SK-N-MC (cell line): ENCODE data around the gene TAAR6.
A peak's percentile ranks its signal among the peaks of the same experiment; 100 is the strongest.
"Not testable (repeated sequence)": the region's sequence is repeated elsewhere in the genome, so short reads cannot be mapped to it uniquely, and the experiment has no call there.

Experiments used
- DNase-seq: peaks from one replicate; pipeline ENCODE4 v3.0.0-alpha.2; 2011; ENCODE audit warnings: low read depth, low spot score
- H3K27ac ChIP-seq: fragments of 200-600 bp; sonication (generic); 2 replicates; pipeline ENCODE4 v1.5.1; 2016; ENCODE audit warnings: mixed run types
- H3K36me3 ChIP-seq: fragments of 200-600 bp; sonication (generic); 2 replicates; pipeline ENCODE4 v1.6.1; 2017; ENCODE audit warnings: antibody characterized with exemption, low read length, mixed read lengths; ENCODE audit not compliant: insufficient read depth
- H3K4me3 ChIP-seq: fragments of 200-600 bp; sonication (generic); 2 replicates; pipeline ENCODE4 v1.5.1; 2016
- H3K9ac ChIP-seq: fragments of 200-600 bp; sonication (generic); 2 replicates; pipeline ENCODE4 v1.8.0; 2017; ENCODE audit warnings: mixed run types, mixed read lengths; ENCODE audit not compliant: insufficient read length
- H3K9me3 ChIP-seq: fragments of 200-600 bp; sonication (generic); 2 replicates; pipeline ENCODE4 v1.6.1; 2017; ENCODE audit warnings: low read depth, mild to moderate bottlenecking, antibody characterized with exemption, low read length, moderate library complexity, mixed read lengths
- EZH2 ChIP-seq: fragments of 200-600 bp; sonication (generic); IDR thresholded peaks from one replicate; pipeline ENCODE4 v1.6.1; 2017; ENCODE audit warnings: antibody characterized with exemption
- FOXP2 ChIP-seq: optimal IDR thresholded peaks from 2 replicates; pipeline ENCODE3; 2011; ENCODE audit warnings: mild to moderate bottlenecking, moderate library complexity; ENCODE audit not compliant: insufficient read depth; ENCODE audit errors: extremely low read length, control extremely low read depth
- POLR2AphosphoS5 ChIP-seq: IDR thresholded peaks from 2 replicates; pipeline ENCODE4 v1.6.1; 2012; ENCODE audit warnings: mild to moderate bottlenecking, low read depth, low read length, borderline replicate concordance

TAAR6 gene

DNA sequence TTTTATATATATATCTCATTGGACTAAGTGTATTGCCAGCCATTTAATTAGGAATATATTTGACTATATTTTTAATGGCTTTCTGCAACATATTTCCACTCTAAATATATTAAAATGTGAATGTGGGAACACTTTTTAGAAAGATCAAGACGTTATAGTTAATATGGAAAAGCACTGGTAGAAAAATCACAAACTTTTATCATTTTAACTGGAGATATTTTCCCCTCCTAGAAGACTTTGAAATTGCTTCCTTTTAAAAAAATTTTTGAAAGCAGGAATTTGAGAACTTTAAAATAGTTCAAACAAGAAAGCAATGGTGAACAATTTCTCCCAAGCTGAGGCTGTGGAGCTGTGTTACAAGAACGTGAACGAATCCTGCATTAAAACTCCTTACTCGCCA is 32.1 kb upstream of the TAAR6 start, which contains the start of gene TAAR9:
TSS of gene TAAR9 (plus strand) at position 301 of the 400 bp plus-strand sequence. CDS start at position 314, 13 bp downstream.
- Histone ChIP-seq H3K27ac (no peak within 1 kb of the TSS), H3K9ac (no peak within 1 kb of the TSS), H3K9me3 (no peaks in the 10 kb centered on the region), H3K36me3 (no peaks in the 10 kb centered on the region), H3K4me3 (no peak within 1 kb of the TSS)
- DNase-seq = no peak
- TF ChIP-seq FOXP2 (no peak), POLR2AphosphoS5 (no peak), EZH2 (no peak)

DNA sequence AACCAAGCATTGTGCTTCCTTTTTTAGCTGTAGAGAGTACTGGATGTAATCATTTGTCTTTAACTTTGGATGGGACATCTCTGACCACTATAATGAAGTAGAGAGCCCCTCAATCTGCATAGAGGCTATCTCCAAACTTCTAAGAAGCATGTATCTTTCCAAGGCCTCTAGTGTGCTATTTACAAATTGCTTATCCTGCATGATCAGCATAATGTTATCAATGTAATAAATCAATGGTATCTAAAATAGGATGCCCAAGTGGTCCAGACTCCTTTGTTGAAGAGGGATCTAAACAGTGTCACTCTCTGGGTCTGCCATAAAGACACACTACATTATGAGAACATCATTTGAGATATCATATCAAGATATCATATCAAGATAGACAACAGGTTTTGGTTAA is 25.3 kb upstream of the TAAR6 start:
- DNase-seq = no peak
- no peaks in the 10 kb centered on the region for H3K9me3 ChIP-seq
- no peak overlapping the region for H3K9ac ChIP-seq
- no peak overlapping the region for H3K4me3 ChIP-seq
- TF ChIP-seq FOXP2 = no peak
- no peak for TF ChIP-seq EZH2
- no peak for TF ChIP-seq POLR2AphosphoS5
- H3K36me3 ChIP-seq = no peaks in the 10 kb centered on the region
- no peak overlapping the region for H3K27ac ChIP-seq

DNA sequence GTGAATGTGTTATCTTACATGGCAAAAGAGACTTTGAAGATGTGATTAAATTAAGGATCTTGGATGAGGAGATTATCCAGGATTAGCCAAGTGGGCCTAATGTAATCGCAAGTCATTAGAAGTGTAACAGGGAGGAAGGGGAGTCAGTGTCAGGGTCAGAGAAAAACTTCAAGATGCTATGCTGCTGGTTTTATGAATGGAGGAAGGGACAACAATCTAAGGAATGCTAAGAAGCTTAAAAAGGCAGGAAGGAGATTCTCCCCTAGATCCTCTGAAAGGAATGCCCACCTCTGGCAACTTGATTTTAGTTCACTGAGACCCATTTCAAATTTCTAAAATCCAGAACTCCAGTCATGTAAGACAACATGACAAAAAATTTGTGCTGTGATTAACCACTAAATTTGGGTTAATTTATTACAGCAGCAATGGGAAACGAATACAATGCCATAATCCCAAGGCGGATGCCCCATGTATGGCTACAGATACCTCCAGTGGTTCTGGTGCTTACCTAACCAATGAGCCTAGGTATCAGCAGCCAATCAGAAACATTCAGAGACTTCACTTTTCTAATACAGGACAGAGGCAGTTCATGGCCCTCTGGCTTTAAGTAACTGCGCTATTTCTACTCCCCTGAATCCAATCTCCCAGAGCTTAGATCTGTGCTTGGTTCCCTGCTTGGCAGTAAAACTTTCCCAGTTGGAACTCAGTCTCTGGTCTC is 21.2 kb upstream of the TAAR6 start:
- no peak overlapping the region for H3K4me3 ChIP-seq
- H3K36me3 ChIP-seq = no peaks in the 10 kb centered on the region
- DNase-seq = no peak
- no peak overlapping the region for H3K27ac ChIP-seq
- TF ChIP-seq POLR2AphosphoS5 (no peak), EZH2 (no peak), FOXP2 (no peak)
- no peaks in the 10 kb centered on the region for H3K9me3 ChIP-seq
- no peak overlapping the region for H3K9ac ChIP-seq

DNA sequence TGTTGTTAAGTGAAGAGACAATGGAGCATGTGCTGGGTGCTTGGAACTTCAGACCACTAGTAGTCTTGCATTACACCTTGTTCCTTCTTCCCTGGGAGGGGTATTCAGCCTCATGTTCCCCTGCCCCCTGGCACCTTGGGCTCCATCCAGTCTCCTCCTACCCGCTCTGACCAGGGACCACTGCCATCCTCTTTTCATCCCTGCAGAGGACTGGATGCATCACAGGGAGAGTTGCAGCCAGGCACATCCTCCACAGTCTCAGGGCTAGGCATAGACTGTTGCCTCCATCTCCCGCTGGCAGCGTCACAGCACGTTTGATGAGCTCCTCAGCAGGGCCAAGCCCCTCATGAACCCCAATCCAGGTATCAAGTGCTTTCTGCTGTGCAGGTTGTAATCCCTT is 18.9 kb upstream of the TAAR6 start:
- Histone ChIP-seq H3K27ac (no peak overlapping the region), H3K9ac (no peak overlapping the region), H3K4me3 (no peak overlapping the region), H3K36me3 (no peaks in the 10 kb centered on the region), H3K9me3 (no peaks in the 10 kb centered on the region; the same call in 1 of the 2 replicates)
- TF ChIP-seq EZH2 (no peak), POLR2AphosphoS5 (no peak), FOXP2 (no peak)
- DNase-seq = no peak

DNA sequence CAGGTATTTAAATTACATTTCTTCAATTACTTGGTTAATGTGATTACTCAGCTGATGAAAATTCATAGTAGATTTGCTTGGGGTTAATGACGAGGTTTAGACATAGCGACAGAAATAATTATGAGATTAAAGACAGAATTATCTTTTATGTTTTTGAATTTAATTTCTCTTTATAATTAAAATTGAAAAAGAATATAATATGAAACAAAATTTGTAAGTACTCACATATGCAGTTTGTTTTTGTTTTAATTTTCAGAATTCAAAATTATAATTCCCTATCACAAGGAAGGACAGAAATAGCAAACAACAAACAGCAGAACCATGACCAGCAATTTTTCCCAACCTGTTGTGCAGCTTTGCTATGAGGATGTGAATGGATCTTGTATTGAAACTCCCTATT is 17.8 kb upstream of the TAAR6 start, which contains the start of gene TAAR8:
TSS of gene TAAR8 (plus strand) at position 301 of the 400 bp plus-strand sequence. CDS start at position 322, 21 bp downstream.
- Histone ChIP-seq H3K36me3 (no peaks in the 10 kb centered on the region), H3K9me3 (no peaks in the 10 kb centered on the region; the same call in 1 of the 2 replicates), H3K27ac (no peak within 1 kb of the TSS), H3K9ac (no peak within 1 kb of the TSS), H3K4me3 (no peak within 1 kb of the TSS)
- no peak for DNase-seq
- TF ChIP-seq EZH2 (no peak), POLR2AphosphoS5 (no peak), FOXP2 (no peak)

DNA sequence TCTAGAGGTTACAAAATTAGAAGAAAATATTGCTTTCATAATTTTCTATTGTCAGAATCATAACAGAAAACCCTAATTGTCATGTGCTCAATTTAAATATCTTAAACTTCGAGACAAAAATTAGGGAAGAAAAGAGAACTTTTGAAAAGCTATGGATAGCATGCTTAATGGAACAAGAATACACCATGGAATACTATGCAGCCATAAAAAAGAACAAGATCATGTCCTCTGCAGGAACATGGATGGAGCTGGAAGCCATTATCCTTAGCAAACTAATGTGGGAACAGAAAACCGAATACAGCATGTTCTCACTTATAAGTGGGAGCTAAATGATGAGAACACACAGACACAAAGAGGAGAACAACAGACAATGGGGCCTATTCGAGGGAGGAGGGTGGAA is 10.0 kb upstream of the TAAR6 start:
- H3K9ac ChIP-seq, H3K27ac ChIP-seq, H3K4me3 ChIP-seq, H3K36me3 ChIP-seq, DNase-seq, H3K9me3 ChIP-seq: not testable (repeated sequence)

DNA sequence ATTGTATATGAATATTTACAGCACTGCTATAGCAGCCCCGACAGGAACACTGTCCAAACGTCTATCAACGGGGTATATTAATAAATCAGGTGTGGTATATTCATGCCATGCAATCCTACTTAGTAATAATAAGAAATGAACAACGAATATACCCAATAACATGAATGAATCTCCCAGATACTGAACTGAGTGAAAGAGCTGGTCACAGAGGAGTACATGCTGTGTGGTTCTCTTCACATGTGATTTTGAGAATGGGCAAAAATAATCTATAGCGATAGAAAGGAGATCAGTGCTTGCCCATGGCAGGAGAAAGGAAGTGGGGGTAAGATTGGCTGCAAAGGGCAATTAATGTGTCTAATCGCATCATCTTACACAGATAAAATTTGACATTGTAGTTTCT is 3.7 kb upstream of the TAAR6 start:
- H3K4me3 ChIP-seq = no peak overlapping the region
- H3K9me3 ChIP-seq = no peaks in the 10 kb centered on the region
- H3K27ac ChIP-seq = no peak overlapping the region
- no peak overlapping the region for H3K9ac ChIP-seq
- no peak for DNase-seq
- H3K36me3 ChIP-seq = no peaks in the 10 kb centered on the region
- TF ChIP-seq EZH2 = no peak
- TF ChIP-seq POLR2AphosphoS5 = no peak
- TF ChIP-seq FOXP2 = no peak

DNA sequence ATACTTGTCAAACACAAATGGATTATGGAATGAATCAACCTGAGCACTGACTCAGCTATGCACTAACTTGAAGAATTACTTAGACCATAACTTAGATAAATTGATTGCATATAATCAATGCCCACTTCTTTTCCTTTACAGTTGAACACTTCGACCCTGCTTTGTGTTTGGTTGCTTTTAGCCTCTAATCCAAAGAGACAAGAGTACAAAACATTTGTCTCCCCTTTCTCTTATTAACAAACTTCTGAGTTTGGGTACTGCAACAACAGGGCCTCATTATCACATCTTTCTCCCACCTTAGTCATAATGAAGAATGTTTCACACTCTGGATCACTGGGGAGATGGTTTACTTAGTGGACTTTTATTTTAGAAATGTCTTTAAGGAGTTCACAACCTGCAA is 2.6 kb upstream of the TAAR6 start:
- Histone ChIP-seq H3K4me3 (0 out of 2 replicates have a peak overlapping the region, but pooled peaks have one; percentile 9), H3K9ac (peak overlapping the region; percentile 34), H3K27ac (peak overlapping the region; percentile 53; the same call in 1 of the 2 replicates), H3K9me3 (no peaks in the 10 kb centered on the region), H3K36me3 (no peaks in the 10 kb centered on the region)
- DNase-seq = no peak
- TF ChIP-seq EZH2 (no peak), POLR2AphosphoS5 (no peak), FOXP2 (no peak)

DNA sequence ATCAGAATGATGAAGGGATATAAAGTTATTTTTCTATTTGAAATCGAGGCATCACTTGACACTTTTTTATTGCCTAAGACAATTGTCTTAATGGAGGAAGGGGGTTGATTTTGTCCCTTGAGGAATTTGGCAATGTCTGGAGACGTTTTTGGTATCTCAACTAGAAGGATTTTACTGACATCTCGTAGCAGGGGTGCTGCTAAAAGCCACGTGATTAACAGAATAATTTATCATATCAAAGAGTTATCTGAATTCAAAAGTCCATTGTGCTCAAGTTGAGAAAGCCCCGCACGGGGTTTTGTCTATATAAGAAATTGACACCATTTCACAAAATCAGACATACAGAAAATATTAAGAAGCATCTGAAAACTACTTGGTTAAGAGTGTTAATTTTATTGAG is 1.5 kb upstream of the TAAR6 start:
- Histone ChIP-seq H3K27ac (no peak overlapping the region), H3K9me3 (no peaks in the 10 kb centered on the region), H3K4me3 (no peak overlapping the region), H3K36me3 (no peaks in the 10 kb centered on the region), H3K9ac (no peak overlapping the region)
- DNase-seq = no peak
- TF ChIP-seq FOXP2 (no peak), POLR2AphosphoS5 (no peak), EZH2 (no peak)
